NCI-H2107 treated with DMSO at 0.1 percent for 48 hours (cell line): ENCODE data around the gene EML3.
"Not testable (repeated sequence)": the region's sequence is repeated elsewhere in the genome, so short reads cannot be mapped to it uniquely, and the experiment has no call there.

Experiments
- DNase-seq: peaks from one replicate; lab custom pipeline; 2025; ENCODE audit not compliant: unreplicated experiment; lab: John Stamatoyannopoulos, UW

The EML3 gene

GRCh38 chr11:62612366-62613290 is at the start of gene EML3, which contains the start of gene ROM1:
EML3 (minus strand) TSS chr11:62612775; CDS start chr11:62612457, 318 bp downstream.
ROM1 (plus strand) TSS chr11:62613257; CDS start chr11:62613282, 25 bp downstream.
- DNase-seq = no peak

- no peak for DNase-seq
Measured at GRCh38 chr11:62656796-62657429, 44.3 kb upstream of the EML3 start.

- no peak for DNase-seq
Measured at GRCh38 chr11:62654297-62654696, 41.7 kb upstream of the EML3 start.

GRCh38 chr11:62652161-62653006 is 39.8 kb upstream of the EML3 start:
- no peak for DNase-seq

GRCh38 chr11:62650283-62650682 is 37.7 kb upstream of the EML3 start:
- not testable (repeated sequence) for DNase-seq

GRCh38 chr11:62649486-62649885 is 36.9 kb upstream of the EML3 start:
- DNase-seq = no peak

- no peak for DNase-seq
Measured at GRCh38 chr11:62648967-62649364, 36.4 kb upstream of the EML3 start.

GRCh38 chr11:62648185-62648966 is 35.8 kb upstream of the EML3 start:
- no peak for DNase-seq

- no peak for DNase-seq
Measured at GRCh38 chr11:62647609-62648005, 35.0 kb upstream of the EML3 start.

- no peak for DNase-seq
Measured at GRCh38 chr11:62646825-62647608, 34.4 kb upstream of the EML3 start.

GRCh38 chr11:62645946-62646824 is 33.6 kb upstream of the EML3 start, which contains the start of gene GANAB:
GANAB (minus strand) TSS chr11:62646613; CDS start chr11:62646599, 14 bp downstream.
- DNase-seq = peak; percentile 95

- DNase-seq = no peak
Measured at GRCh38 chr11:62645671-62645945, 33.0 kb upstream of the EML3 start.

- no peak for DNase-seq
Measured at GRCh38 chr11:62644220-62644619, 31.6 kb upstream of the EML3 start.

- DNase-seq = no peak
Measured at GRCh38 chr11:62632492-62632891, 19.9 kb upstream of the EML3 start.

- no peak for DNase-seq
Measured at GRCh38 chr11:62627713-62628112, 15.1 kb upstream of the EML3 start.

- no peak for DNase-seq
Measured at GRCh38 chr11:62622476-62623089, 10.0 kb upstream of the EML3 start.

- peak; percentile 89 for DNase-seq
Measured at GRCh38 chr11:62621567-62622470, 9.2 kb upstream of the EML3 start, which contains the start of gene B3GAT3. B3GAT3 (minus strand) TSS chr11:62621986; CDS start chr11:62621947, 39 bp downstream.
